Upper lobe of left lung (tissue), 4 donors: ENCODE results near the gene GAS2L2.

Experiments
- CTCF ChIP-seq, 6 experiments: fragments of 450-650 bp in 4 of 6; fragments of 200-600 bp in 2 of 6; sonication (generic) in 2 of 6; IDR thresholded peaks; one replicate each; pipeline ENCODE4 v1.5.1; 2016 to 2019; ENCODE audit warnings: antibody characterized with exemption in 6 of 6
- POLR2A ChIP-seq, 4 donors: fragments of 450-650 bp; IDR thresholded peaks; one replicate each; pipeline ENCODE4 v1.5.1; 2016 to 2017; ENCODE audit warnings: antibody characterized with exemption in 4 of 4, mild to moderate bottlenecking in 2 of 4

GRCh38 chr17:35733366-35733765 lies 19.7 kb downstream of the GAS2L2 start:
- no peak for TF ChIP-seq CTCF (IDR thresholded peaks at IDR 0.05)
- no peak for TF ChIP-seq POLR2A (IDR thresholded peaks at IDR 0.05)
